ENCODE measurements around the gene PLEKHA8.

Gene PLEKHA8, protein sequence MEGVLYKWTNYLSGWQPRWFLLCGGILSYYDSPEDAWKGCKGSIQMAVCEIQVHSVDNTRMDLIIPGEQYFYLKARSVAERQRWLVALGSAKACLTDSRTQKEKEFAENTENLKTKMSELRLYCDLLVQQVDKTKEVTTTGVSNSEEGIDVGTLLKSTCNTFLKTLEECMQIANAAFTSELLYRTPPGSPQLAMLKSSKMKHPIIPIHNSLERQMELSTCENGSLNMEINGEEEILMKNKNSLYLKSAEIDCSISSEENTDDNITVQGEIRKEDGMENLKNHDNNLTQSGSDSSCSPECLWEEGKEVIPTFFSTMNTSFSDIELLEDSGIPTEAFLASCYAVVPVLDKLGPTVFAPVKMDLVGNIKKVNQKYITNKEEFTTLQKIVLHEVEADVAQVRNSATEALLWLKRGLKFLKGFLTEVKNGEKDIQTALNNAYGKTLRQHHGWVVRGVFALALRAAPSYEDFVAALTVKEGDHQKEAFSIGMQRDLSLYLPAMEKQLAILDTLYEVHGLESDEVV

DNA sequence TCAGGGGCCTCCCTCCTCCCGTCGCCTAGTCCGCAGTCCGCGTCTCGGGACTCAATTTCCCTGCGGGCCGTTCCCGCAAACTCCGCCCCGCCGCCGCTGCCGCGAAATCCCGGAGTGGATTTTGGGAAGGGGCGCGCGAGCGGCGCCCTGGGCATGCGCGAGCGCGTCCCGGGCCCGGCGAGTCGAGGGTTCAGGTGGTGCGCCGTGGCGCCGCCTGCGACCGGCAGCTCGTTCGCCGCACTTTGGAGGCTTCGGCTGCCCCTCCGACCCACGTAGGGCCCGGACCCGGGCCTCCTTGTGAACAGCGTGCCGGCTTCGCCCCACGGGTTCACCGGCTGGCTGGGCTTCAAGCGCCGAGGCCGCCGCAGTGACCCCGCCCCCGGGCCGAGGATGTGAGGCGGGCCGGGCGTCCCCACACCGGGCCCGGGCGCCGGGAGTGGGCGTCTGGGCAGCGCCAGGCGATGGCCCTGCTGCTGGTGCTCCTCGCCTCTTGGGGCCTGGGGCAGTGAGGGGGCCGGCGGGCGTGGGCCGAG, at the start of gene PLEKHA8:
PLEKHA8 (plus strand) TSS at position 197 of the 533 bp plus-strand sequence. CDS start 351 bp downstream, outside the sequence.
- TF ChIP-seq GATA2 (IDR thresholded peaks at IDR 0.05; ENCODE audit: low read depth, low read length) (peak; percentile 28; the same call in 1 of the 2 replicates), GATA3 (IDR thresholded peaks at IDR 0.05; ENCODE audit: low read depth, low read length) (no peak)

DNA sequence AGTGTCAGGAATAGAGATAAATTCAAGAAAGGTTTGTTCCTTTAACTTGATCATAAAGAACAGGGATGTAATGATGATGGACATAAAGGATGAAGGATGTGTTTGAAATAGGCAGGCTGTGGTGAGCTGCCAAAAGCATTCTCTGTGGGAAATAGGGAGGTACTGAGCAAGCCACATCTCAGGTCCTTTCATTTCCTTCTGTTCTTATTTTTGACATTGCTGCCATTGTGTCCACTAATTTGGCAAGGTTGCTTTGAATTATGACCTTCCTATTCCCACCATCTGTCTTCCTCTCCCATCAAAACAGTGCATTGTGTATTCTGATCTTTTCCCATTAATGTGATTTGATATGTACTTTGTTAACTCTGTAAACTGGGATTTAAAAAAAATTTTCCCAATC, 48.1 kb upstream of the PLEKHA8 start:
- TF ChIP-seq GATA2 (IDR thresholded peaks at IDR 0.05; ENCODE audit: low read depth, low read length) (no peak), GATA3 (IDR thresholded peaks at IDR 0.05; ENCODE audit: low read depth, low read length) (no peak)

DNA sequence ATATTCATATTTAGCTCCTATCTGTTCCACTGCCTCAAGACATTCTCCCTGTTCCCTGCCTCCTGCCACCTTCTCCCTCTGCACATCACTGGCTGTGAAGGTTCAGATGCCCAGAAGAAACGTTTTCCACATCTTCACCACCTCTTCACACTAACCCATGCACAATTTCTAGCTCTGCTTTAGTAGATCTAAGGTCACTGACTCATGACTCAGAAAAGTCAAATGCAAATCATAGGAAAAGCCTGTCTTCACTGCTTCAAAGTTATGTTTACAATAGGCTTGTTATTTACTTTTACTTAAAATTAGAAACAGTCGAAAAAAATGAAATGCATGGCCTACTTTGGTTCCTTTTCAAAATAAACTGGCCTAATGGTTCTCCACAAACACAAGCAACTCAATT, 41.1 kb upstream of the PLEKHA8 start:
- TF ChIP-seq GATA3 (IDR thresholded peaks at IDR 0.05; ENCODE audit: low read depth, low read length) (no peak), GATA2 (IDR thresholded peaks at IDR 0.05; ENCODE audit: low read depth, low read length) (no peak)

DNA sequence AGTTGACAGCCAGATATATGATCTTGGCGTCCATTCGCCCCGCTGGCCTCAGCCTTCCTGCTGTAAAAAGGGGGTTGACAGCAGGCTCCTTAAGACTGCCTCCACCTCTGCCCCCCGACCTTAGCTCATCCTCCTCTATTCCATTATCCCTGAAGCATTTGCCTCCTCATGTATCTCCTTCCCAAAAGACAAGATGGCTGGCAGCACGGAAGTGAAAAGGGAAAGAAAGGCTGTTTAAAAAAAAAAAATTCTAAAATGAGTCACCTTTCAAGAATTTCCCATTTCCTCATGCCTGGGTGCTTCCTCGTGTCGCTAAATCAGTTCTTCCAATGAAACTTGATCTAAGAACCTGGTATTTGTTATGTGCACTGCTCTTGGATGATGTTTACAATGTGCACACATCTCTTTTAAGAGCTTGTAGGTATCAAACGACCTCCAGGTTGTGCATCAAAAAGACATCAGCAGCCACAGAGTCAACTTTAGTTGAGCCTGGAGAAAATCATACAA, 40.3 kb upstream of the PLEKHA8 start:
- TF ChIP-seq GATA2 (IDR thresholded peaks at IDR 0.05; ENCODE audit: low read depth, low read length) (no peak), GATA3 (IDR thresholded peaks at IDR 0.05; ENCODE audit: low read depth, low read length) (no peak)

DNA sequence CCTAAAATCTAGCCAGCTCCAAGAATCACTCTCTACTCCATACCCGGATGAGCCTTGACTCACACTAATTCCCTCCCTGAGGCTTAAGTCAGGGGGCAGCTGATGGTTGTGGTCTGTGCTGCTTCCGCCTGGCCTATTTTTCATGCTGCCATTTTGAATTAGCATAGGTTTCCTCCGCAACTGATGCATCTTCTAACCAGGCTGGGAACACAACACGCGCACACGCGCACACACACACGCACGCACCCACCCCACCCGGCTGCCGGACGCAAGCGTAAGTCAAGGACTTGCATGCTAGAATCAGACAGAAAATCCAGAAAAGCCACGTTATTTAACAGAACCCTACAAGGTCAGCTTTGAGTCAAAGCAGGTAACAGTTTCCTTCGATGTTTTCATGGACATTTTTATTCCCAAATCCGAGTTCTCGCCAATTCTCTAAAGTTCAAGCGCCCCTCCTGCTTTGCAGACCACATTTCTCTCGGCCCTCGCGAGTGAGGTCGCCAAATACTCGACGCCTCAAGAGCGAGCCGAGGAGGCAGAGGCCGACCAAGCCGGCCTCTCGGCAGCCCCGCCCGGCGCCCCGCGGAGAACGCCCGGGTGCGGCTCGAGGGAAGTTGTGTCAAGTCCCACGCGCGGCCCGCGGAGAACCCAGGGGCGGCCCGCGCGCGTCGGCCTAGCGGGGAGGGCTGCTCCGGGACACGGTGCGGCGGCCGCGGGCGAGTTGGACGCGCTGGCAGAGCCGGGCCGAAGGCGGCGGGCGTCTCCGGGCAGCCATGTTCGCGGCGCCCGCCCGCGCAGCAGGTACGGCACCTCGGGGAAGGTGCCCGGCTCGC, 39.6 kb upstream of the PLEKHA8 start:
- TF ChIP-seq GATA3 (IDR thresholded peaks at IDR 0.05; ENCODE audit: low read depth, low read length) (no peak), GATA2 (IDR thresholded peaks at IDR 0.05; ENCODE audit: low read depth, low read length) (no peak)

DNA sequence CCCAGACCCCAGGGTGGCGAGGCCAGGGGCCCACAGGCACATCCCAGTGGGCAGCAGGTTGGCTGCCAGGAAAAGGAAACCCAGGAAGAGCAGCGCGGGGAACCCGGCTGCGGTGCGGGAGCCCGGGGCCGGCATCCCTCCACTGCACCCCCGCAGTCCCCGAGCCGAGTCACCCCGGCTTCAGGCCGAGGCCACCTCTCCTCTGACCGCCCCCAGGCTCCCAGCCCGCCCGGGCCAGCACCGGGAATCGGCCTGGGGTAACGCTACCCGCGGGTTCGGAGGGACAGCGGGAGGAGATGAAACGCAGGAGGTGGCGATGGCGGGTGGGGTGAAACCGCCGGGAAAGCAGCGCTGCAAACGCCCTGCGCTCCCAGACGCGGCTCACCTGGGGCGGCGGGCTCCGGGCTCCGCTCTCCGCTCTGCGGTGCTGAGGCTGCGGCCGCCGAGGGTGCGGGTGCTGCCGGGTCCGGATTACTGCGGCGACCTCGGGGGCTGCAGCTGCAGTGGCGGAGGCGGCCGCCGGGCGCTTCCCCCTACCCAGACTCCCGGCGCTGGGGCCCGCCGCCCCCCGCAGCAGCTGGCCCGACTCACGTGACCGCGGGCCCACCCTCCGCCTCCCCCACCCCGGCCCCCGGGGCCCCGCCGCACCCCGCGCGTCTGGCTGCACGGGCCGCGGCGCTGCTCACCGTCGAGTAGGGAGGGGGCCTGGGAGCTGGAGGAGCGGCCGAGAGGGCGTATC, 38.8 kb upstream of the PLEKHA8 start, which contains the start of gene SCRN1:
SCRN1 (minus strand) TSS at position 545 of the 739 bp plus-strand sequence. CDS start 20,734 bp downstream, outside the sequence.
- TF ChIP-seq GATA2 (IDR thresholded peaks at IDR 0.05; ENCODE audit: low read depth, low read length) (0 out of 2 replicates have a peak, but pooled peaks have one; percentile 11), GATA3 (IDR thresholded peaks at IDR 0.05; ENCODE audit: low read depth, low read length) (no peak)

DNA sequence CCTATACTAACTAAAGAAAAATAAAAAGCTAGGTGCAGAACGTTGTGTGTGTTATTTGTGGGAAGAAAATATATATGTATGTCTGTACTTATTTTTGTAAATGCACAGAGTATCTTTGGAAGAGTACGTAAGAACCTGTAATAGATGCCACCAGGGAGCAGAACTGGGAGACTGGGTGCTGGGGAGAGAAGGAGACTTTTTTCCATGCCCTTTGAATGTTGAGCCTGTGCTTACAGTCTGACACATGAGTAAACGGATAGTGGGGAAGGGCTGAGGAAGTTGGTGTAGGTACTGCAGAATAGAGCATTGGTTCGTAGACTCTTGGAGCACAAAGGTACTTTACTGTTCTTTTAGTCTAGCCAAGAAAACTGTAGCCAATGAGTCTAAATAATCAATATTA, 37.3 kb upstream of the PLEKHA8 start:
- TF ChIP-seq GATA3 (IDR thresholded peaks at IDR 0.05; ENCODE audit: low read depth, low read length) (no peak), GATA2 (IDR thresholded peaks at IDR 0.05; ENCODE audit: low read depth, low read length) (no peak)

DNA sequence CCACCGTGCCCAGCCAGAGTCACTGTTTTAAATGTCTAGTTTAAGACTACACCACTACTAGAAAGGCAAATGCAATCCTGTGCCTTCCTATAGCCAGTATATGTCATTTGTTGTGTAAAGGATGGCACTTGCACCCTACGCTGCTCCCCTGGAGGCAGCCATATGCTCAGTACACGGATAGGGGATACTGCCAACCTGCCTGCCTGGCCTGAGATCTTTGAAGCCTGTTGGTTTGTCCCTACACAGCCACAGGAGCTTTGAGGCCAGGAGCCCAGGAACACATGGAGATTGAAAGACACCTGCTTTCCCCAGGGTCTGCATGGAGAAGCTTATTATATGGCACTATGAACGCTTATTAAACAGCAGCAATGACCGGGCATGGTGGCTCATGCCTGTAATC, 36.3 kb upstream of the PLEKHA8 start:
- TF ChIP-seq GATA2 (IDR thresholded peaks at IDR 0.05; ENCODE audit: low read depth, low read length) (no peak), GATA3 (IDR thresholded peaks at IDR 0.05; ENCODE audit: low read depth, low read length) (no peak)

DNA sequence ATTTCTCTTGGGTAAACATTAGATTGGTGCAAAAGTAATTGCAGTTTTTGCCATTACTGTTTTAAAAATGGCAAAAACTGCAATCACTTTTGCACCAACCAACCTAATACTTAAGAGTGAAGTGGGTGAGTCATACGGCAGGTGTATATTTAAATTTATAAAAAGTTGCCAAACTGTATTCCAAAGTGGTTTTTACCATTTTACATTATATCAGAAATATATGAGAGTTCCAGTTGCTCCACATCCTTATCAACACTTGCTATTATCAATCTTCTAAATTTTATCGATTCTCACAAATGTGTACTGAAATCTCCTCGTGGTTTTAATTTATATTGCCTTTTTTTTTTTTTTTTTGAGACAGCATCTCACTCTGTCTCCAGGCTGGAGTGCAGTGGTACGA, 35.1 kb upstream of the PLEKHA8 start:
- TF ChIP-seq GATA2 (IDR thresholded peaks at IDR 0.05; ENCODE audit: low read depth, low read length) (no peak), GATA3 (IDR thresholded peaks at IDR 0.05; ENCODE audit: low read depth, low read length) (no peak)

DNA sequence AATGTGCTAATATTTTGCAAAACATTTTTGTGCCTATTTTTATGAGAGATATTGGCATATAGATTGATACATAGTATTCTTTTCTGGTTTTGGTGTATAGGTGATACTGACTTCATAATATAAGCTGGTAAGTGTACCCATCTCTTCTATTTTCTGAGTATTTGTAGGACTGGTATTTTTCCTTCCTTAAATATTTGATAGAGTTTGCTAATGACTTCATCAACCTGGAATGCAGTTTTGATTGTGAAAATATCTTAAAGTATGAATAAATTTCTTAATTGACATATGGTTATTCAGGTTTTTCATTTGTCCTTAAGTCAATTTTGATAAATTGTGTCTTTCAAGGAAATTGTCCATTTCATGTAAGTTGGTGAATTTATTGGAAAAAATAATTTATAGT, 32.6 kb upstream of the PLEKHA8 start:
- TF ChIP-seq GATA2 (IDR thresholded peaks at IDR 0.05; ENCODE audit: low read depth, low read length) (no peak), GATA3 (IDR thresholded peaks at IDR 0.05; ENCODE audit: low read depth, low read length) (no peak)

DNA sequence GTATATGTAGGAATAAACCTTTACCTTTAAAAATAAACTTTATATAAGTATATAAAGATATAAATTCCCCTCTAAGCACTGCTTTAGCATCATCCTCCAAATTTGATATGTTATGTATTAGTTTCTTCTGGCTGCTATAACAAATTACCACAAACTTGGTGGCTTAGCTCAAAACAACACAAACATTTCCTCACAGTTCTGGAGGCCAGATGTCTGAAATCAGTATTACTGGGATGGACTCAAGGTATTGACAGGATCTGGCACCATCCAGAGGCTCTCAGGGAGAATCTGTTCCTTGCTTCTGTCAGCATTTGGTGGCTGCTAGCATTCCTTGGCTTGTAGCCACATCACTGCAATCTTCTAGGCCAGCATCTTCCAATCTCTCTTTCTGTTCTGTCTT, 31.9 kb upstream of the PLEKHA8 start:
- no peak for TF ChIP-seq GATA3 (IDR thresholded peaks at IDR 0.05; ENCODE audit: low read depth, low read length)
- no peak for TF ChIP-seq GATA2 (IDR thresholded peaks at IDR 0.05; ENCODE audit: low read depth, low read length)

DNA sequence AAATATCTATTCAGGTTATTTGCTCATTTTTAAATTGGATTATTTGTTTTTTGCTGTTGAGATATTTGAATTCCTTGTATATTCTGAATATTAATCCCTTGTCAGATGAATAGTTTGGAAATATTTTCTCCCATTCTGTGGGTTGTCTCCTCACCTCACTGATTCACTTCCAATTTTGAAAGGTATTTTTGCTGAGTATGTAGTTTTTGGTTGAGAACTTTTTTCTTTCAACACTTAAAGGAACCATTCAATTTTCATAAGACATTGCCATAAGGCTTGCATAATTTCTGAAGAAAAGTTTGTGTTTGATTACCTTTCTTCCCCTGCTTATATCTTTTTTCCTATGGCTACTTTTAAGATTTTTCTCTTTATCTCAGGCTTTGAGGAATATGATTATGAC, 29.7 kb upstream of the PLEKHA8 start:
- TF ChIP-seq GATA3 (IDR thresholded peaks at IDR 0.05; ENCODE audit: low read depth, low read length) = no peak
- no peak for TF ChIP-seq GATA2 (IDR thresholded peaks at IDR 0.05; ENCODE audit: low read depth, low read length)

DNA sequence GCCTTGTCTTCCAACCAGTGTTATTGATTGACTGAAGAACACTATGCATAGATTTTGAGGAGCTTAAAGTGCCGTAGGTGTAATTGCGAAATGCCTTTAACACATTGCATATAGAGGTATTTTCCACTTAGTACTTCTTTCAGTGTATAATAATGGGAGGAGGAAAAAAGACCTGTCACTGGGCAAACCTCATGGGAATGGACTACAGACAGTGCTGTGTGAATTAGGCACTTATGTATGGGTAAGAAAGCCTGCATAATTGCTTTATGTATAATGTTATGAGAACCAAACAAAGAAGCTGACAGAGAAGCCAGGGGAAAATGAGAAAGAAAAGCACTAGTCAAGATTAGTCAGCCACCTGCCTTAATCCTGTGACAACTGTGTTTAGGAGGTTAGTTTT, 26.2 kb upstream of the PLEKHA8 start:
- no peak for TF ChIP-seq GATA2 (IDR thresholded peaks at IDR 0.05; ENCODE audit: low read depth, low read length)
- no peak for TF ChIP-seq GATA3 (IDR thresholded peaks at IDR 0.05; ENCODE audit: low read depth, low read length)
